Hippocampal formation (tissue), 2 donors: ENCODE results near the gene CEP85L.

ENCODE experiments used
- DNase-seq, 2 donors: peaks; one replicate each; lab custom pipeline; 2025; lab: John Stamatoyannopoulos, UW

The CEP85L gene

DNA sequence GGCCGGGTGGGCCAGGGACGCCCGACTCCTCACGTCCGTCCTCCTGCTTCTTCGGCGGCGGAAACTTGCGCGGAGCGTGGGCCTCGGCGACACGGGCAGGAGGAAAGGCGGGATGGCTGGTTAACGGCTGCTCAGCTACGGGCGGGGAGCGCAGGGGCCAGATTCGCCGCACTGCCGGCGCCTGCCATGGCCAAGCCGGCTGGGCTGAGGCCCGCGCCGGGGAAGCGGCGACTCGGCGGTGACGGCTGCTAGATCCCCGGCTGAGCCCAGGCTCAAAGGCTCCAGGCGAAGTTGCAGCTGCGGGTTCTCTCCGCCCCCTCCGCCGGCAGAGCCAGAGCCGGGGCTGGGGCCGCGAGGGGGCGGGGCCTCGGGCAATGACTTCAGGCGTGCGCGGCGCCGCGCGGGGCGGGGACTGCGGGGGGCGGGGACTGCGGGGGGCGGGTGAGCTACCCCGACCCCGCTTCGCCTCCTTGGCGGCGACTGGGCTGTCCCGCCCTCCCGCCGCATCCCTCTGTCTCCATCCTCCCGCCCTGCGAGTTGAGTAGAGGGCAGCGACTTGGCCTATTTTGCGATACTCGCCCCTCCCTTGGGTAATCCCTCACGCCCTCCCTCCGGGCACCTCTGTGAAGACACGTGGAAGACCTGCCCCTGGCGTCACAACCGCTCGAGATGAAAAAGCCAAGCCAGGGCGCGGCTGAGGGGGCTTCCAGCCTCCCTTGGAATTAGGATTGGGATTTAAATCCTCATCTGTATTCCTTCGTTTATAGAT, at the start of gene CEP85L:
Gene CEP85L (minus strand): TSS at position 310 of the 769 bp plus-strand sequence. CDS start 322 bp downstream, outside the sequence.
- peak; percentile 92 to 93 for DNase-seq

DNA sequence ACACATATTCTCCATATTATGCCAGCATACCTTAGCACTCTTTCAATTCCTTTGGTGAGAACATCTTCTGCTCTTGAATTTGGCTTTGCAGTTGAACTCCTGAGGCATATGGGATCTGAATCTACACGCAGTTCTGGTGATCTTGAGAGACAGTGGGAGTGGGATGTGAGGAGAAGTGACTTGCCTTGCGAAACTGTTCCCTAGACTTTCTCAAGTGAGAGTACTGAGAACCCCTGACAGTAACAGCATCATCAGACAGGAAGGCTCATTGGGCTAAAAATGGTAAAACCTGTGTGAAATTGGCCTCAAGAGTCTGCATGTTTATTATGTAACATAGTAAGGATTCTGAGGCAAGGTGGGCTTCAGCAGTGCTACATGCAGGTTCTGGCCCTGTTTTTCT, 49.1 kb upstream of the CEP85L start:
- DNase-seq = no peak

DNA sequence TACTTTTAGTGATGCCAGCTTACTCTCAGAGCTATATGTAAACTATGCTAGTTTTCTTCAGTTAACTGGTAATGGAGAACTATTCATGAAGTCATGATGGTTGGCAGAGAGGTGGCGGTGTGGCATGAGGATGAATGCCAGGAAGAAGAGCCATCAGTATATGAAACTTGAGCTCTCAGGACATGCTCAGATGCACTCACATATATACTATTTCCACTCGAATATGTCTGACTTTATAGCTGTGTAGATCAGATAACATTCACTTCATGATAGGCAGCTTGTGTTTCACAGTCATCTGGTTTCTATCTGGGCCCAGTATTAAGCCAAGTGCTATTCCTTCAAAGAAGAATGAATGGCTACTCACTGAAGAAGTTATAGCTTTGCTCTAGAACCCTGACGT, 46.2 kb upstream of the CEP85L start:
- DNase-seq = no peak

DNA sequence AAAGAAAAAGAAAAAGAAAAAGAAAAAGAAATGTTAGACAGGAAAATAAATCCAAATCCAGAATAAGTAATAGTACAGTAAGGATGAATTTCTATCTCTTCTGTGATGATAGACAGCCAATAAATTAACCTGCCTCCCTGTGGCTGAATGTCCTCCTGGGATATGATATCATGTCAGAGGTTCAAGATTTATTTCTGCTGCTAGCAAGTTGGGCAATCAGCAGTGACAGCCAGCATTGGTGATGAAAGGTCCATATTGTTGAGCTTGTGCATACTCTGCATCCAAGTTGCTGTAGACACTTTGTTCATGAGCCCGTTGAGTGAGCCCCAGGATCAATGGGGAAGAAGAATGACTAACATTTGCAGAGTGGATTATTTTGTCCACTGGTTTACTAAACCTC, 44.9 kb upstream of the CEP85L start:
- DNase-seq = no peak

DNA sequence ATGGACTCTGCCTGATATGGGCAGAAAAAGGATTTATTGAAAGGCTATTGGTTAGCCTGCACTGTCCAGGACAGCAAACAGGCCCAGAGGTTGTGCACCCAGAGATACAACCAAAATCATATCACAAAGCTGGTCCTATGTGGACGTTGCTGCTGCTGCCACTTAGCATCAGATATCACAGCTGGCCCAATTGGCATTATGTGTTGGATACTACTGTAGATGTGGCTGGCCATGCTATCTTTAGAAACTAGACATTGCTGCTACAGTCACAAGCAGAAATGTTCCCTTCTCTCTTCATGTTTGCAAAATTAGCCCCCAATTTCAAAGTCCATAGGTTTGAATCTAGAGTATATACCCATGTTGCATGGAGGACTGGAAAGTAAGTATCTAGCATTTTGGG, 42.2 kb upstream of the CEP85L start:
- DNase-seq = no peak

DNA sequence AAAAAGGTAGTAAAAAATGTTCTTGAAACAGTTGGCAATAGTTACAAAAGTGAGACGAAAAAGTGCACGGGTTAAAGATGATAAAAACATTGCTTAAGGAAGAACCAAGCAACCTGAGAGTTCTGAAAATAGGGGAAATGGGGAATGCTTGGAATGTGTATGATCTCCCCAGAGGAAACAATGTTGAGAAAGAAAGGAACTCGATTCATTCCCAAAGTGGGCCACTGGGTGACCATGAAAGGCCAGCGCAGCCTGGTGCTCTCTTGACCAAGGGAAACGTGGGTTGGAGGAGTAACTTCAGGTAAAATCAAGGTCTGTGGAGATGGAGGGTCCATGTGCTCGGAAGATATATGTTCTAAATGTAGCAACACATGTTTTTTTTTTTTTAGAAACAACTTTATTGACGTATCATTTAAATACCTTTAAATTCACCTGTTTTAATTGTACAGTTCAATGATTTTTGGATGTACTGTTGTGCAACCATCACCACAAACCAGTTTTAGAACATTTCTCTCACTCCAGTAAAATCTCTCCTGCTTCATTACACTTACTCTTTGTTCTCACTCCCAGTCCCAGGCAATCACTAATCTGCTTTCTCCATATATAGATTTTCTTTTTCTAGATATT, 34.5 kb upstream of the CEP85L start:
- no peak for DNase-seq

DNA sequence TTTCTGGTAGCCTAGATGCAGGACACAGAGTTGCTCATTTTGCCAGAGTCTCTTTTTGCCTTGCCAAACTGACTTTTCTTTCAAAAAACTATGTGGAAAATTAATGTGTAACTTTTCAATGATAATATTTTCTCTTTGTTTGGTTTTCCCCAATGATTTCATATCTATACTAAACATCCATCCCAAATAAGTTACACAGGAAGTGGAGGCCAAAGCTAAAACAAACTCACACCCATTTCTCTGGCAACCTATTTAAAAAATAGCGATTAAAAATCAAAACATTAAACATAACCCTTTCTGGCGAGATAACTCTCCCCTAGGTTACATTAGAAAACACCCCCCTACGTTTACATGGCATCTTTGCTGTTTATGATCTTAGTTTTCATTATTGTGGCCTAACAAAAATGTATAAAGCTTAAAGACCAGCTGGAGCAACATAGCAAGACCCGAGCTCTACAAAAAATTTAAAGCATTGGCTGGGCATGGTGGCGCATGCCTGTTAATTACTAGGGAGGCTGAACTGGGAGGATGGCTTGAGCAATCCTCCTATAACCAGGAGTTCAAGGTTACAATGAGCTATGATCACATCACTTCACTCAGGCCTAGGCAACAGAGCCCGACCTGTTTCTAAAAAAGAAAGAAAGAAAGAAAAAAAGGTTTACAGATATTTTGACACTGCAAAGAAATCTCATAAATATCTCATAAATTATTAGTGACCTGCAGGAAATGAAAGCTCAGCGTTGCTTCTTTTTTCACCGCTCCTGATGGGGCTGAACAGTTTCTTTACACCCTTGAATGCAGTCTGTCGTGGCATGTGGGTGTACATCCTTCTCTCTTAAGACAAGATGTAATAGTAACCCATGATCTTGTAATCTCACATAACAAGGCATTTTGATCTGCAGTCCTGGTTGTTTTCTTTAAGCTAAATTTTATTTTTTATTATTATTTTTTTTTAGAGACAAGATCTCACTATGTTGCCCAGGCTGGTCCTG, 32.8 kb upstream of the CEP85L start:
- no peak for DNase-seq

DNA sequence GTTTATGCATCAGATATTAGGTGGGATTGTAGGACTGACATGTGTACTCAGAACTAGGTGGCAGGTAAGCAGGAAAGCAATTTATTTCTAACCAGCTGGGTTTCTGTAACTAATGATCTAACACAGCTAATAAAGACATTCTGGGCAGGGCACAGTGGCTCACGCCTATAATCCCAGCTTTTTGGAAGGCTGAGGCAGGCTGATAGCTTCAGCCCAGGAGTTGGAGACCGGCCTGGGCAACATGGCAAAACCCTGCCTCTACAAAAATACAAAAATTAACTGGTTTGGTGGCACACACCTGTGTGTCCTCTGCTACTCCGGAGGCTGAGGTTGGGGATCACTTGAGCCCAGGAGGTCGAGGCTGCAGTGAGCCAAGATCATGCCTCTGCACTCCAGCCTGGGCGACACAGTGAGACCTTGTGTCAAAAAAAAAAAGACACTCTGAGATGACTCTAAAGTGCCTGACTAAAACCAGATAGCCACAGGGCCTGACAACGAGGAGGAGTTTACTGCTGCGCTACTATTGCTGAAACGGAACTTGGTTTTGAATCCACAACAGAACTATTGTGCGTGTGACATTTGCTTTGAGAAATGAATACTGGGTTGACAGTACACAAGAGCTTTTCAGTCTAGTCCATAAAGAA, 29.2 kb upstream of the CEP85L start:
- peak in 1 of 2 donors; percentile 73 for DNase-seq

DNA sequence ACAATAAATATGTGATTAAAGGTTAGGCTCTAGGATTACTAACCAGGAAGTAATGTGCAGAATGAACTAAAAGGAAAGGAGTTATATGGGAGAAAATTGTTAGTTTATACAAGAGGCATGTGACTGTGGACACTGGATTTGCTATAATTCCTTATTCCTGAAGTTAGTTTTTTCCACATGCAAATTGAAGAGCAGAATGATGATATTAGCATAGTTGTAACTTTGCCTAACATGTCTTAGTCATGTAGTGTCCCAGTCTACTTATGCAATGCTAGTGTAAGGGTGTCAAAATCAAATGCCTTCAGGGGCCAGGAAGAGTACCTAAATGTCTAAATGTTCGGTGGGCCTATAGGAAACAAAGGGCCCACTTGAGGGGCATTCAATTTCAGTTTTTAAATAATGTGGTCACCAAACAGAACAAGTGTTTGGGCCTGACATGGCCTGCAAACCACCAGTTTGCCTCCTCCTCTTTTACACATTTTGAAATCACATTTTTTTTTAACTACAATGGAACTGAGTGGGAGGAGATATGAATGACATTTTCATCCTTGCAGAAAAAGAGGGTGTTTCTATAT, 28.0 kb upstream of the CEP85L start:
- no peak for DNase-seq

DNA sequence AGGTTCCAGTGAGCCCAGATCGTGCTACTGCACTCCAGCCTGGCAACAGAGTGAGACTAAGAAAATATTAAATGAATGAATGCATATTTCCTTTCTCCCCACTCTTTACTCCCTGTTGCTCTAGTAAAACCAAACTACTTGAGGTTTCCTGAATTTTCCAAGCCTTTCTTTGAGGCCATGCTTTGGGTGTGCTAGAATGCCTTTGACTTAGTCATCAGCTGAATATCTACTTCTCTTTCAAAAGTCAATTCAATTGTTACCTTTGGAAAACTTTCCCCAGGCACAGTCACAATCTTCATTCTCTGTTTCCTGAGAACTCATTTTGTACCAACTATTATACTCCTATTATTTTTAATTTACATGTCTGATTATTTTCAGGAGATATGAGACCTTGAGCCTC, 27.5 kb upstream of the CEP85L start:
- no peak for DNase-seq

DNA sequence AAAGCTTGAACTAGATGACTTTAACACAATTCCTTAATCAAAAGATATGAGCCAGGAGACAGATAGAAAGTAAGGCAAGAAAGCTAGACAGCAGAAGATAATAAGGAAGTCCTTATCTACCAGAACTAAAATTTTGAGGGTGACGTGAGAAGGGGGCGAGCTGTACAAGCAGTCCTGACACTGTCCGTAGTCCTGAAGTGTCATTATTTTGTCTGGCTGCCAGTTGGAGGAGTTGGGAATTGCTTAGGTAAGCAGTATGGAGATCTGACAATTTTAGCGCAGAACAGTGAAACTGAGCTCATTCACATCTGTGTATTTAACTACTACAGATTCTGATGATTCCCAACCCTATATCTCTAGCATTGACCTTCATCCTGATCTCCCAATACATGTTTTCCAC, 25.8 kb upstream of the CEP85L start:
- DNase-seq = no peak

DNA sequence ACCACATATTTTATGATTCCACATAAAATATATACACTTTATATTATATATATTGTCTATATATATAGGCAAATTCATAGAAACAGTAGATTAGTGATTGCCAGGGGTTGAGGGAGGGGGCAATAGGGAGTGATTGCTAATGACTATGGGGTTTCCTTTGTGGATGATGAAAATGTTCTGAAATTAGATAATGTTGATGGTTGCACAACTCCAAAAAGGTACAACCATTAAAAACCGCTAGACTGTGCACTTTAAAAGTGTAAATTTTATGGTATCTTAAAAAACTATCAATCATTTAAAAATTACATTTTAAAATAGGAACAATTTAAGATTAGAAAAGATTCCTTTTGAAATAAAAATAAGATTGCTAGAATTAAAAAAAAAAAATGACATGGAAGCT, 23.8 kb upstream of the CEP85L start:
- DNase-seq = no peak

DNA sequence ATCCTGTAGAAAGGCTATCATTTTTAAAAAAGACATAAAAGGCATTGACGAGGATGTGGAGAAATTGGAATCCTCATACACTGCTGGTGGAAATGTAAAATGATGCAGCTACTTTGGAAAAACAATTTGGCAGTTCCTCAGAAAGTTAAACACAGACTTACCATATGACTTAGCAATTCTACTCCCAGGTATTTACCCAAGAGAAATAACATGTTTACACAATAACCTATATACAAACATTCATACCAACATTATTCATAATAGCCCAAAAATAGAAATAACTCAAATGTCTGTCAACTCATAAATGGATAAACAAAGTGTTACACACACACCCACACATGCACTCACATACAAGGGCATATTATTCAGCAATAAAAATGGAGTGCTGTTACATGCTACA, 23.4 kb upstream of the CEP85L start:
- no peak for DNase-seq

DNA sequence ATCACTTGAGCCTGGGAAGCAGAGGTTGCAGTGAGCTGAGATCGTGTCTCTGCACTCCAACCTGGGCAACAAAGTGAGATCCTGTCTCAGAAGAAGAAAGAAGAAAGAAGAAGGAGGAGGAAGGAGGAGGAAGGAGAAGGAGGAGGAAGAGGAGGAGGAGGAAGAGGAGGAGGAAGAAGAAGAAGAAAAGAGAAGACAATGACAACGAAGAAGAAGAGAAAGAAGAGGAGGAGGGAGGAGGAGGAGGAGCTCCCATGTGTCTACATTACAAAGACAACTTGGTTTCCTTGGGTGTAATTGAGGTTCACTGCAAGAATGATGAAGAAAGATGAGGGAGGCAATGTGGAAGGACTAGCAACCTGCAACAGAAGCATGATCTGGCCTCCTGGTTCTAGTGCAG, 21.3 kb upstream of the CEP85L start:
- no peak for DNase-seq

DNA sequence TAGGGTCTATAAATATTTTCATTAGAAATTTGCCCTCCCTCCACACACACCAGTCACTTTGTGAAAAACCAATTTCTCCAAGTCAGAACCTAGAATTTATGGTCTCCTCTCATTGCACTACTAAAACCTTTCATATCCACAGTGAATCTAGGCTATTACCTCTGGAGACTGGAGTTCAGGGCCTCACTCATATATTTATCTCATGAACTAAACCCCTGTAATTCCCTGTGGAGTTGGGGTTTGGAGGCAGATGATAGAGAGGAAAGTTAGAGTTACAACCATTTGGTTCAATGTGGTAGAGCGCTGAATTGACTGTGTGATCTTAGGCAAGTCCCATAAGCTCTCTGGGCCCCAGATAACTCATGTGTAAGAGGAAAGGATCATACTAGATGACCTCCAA, 18.2 kb upstream of the CEP85L start:
- no peak for DNase-seq

DNA sequence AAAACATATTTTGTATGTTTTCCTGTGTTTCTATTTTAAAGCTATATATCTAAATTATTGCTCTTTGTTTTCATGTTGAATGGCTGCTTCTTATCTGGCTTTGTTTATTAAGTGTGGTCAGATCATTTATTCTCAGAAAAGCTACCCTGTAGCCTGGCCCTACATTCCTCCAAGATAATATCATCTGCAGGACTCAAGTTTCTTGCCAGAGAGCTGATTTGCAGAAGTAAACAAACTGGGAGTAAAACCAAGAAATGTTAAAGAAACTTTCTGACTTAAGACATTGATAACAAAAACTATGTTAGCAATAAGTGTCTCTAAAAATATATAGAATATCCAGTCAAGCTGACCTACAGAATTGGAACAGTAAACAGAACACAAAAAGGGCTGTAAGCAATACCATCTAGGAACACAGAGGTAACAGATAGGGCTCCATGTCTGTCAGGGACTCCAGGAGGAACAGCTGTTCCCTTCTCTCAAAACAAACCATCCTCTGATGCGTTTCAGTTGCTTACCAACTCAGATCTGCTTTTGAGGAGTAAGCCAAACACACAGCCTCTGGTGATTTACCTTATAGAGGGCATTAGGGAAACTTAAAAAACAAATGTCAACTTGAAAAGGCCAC, 17.5 kb upstream of the CEP85L start:
- no peak for DNase-seq

DNA sequence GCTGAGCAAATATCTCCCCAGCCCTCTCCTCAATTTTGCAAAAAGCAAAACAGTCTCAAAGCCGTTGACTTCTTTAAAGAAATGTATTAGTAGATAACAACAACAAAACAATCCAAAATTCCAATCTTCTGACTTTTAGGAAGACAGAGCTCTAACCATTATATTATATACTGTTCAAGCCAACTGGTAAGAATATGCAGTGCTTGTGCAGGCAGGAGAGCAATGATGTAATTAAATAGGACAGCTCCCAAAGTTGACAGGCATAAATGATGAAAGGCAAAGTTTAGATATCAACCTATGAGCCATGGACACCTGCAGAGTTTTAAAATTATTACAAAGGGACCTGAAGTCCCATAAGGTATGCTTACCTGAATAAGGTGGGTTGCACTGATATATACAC, 16.6 kb upstream of the CEP85L start:
- no peak for DNase-seq

DNA sequence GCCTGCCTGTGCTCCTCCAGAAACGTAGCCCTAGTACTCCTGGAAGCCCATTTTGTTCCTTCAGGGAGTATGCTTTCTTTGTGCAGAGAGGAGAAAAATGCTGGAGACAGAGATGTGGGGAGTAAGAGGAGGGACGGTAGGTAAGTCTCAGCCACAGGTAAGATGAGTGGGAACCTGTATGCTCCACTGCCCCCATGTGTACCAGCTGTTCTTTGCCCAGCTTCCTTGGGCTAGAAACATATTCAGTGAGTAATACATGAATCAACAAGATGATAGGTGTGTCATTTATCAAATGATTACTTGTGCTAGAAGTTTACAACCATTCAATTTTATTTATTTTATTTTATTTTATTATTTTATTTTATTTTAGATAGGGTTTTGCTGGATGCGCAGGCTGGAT, 13.6 kb upstream of the CEP85L start:
- DNase-seq = no peak

DNA sequence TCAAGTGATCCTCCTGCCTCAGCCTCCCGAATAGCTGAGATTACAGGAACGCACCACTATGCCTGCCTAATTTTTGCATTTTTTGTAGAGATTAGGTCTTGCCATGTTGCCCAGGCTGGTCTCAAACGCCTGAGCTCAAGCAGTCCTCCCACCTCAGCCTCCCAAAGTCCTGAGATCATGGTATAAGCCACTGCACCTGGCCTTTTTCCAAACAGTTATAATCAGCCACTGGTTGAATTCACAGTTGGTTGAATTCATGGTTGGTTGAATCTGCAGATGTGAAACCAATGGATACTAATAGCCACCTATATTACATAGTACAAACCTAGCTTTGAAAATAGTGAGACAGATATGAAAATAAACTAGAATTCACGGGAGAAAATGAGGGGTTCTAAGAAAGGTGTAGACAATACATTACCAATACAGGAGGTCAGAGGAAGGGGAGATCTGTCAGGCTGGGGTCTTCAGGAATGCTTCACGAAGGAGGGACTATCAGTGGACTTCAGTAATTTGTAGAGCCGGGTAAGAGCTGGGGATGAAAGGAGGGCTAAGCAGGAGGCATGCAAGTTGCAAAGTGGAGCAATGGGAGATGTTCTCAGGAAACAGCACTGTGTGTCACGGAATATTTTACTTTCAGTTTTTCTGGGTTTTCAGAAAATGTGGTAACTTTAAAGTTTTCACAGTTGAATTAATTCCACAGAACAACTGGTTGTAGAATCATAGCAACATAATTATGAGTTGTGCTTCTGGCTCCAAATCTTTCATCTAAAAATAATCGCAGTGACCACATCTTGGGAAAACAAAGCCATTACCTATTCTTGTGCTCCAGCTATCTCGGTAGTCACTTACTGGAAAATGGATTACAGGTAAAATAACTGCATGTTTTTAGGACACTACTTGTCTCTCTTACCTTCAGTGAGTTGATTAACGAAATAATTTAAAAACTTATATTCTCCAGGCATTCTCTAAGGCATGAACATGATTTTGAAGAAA, 12.9 kb upstream of the CEP85L start:
- no peak for DNase-seq

DNA sequence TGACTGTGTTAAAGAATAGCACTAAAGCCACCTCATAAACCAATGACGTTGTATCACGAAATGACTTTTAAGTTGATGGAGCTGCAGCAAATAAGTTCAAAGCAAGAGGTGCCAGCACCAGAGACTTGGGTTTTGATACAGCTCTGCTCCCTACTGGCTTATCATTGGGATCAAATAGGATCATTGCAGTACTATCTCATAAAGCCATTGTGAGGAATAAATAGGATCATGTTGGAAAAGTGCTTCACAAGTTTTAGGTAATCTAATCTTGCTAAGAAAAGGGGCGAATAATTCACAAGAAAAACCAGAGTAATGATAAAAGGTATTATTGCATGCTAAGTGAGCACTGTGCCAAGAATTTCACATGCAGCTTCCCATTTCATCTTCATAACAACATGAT, 10.4 kb upstream of the CEP85L start:
- DNase-seq = no peak
